Urothelium cell line (cell line): ENCODE measurements around the gene PLEKHF1.
A peak's percentile ranks its signal among the peaks of the same experiment; 100 is the strongest.
"Not testable (repeated sequence)": the region's sequence is repeated elsewhere in the genome, so short reads cannot be mapped to it uniquely, and the experiment has no call there.

Source experiments
- DNase-seq: peaks from one replicate; pipeline ENCODE4 v3.0.0; 2011; ENCODE audit warnings: low spot score, mixed read lengths
- FAIRE-seq: peaks from 2 replicates; lab custom pipeline; 2011; peaks lifted over from hg19 to GRCh38; lab: Jason Lieb, UNC

PLEKHF1 gene, protein sequence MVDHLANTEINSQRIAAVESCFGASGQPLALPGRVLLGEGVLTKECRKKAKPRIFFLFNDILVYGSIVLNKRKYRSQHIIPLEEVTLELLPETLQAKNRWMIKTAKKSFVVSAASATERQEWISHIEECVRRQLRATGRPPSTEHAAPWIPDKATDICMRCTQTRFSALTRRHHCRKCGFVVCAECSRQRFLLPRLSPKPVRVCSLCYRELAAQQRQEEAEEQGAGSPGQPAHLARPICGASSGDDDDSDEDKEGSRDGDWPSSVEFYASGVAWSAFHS

DNA sequence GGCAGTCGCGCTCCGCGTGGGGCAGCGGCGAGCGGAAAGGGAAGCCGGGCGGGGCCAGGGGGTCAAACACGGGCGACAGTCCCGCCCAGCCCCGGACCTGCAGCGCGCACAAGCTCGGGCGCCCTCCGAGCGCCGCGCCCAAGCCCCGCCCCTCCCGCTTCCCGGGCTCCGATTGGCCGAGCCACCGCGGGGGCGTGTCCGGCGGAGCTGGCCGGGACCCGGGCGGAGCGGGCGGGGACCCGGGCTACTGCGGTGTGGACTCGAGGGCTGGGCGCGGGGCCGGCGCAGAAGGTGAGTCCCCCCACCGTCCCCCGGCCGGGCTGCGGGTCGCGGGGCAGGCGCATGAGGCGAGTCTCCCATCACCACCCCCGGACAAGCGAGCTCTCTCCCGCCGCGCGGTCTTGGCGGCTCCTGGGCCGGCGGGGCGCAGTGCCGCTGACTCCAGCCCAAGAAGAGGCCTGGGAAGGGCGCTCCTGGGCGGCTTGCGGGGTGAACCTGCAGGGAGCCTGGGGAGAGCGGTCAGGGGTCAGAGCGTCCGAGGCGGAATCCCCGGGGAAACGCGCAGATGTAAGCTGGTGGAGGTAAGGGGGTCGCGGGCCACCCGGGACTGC, at the start of gene PLEKHF1:
TSS of gene PLEKHF1 (plus strand) at position 247 of the 611 bp plus-strand sequence. CDS start 8,379 bp downstream, outside the sequence.
- peak; percentile 94 for FAIRE-seq
- DNase-seq: peak; percentile 99

DNA sequence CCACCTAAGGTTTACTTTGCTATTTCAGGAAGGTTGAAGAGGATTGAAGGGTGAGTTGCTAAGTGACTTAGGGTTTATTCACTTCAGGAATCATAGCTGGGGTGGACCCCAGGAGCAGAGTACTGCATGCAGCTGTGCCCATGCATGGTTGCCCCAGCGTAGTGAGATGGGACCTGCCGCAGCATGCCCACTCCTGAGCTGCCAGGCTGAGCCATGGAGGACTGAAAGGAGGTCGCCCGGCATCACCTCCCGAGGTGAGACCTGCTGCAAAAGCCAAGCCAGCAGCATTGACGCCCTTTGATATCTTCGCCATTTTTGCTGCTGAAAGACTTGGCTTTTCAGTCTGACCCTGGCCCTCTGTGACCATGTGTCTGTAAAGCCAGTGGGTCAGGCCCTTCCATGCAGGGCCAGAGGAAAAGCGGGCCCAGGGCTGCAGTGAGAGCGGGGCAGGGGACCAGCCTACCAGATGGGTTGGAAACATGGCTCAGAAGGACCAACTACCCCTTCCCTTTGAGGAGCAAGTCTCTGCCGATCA, 49.3 kb upstream of the PLEKHF1 start:
- FAIRE-seq (peak; percentile 55), DNase-seq (no peak)

DNA sequence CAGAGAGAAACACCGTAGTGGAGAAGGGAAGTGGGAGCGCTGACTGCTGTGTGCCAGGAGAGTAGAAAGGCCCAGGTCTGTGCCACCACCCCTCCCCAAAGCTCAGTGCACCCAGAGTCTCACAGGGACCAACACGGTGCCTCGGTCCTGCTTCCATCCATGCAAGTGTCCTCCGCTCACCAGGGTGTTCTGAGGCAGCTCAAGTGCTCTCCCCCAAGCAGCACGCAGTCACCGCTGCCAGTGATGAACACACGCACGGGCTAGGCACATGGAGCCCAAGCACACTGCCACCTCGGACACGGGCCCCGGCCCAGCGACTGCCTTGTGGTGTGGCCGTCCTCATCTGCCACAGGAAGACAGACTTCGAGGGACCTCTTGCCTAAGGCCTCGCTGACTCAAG, 48.7 kb upstream of the PLEKHF1 start:
- FAIRE-seq (peak; percentile 40), DNase-seq (no peak)

DNA sequence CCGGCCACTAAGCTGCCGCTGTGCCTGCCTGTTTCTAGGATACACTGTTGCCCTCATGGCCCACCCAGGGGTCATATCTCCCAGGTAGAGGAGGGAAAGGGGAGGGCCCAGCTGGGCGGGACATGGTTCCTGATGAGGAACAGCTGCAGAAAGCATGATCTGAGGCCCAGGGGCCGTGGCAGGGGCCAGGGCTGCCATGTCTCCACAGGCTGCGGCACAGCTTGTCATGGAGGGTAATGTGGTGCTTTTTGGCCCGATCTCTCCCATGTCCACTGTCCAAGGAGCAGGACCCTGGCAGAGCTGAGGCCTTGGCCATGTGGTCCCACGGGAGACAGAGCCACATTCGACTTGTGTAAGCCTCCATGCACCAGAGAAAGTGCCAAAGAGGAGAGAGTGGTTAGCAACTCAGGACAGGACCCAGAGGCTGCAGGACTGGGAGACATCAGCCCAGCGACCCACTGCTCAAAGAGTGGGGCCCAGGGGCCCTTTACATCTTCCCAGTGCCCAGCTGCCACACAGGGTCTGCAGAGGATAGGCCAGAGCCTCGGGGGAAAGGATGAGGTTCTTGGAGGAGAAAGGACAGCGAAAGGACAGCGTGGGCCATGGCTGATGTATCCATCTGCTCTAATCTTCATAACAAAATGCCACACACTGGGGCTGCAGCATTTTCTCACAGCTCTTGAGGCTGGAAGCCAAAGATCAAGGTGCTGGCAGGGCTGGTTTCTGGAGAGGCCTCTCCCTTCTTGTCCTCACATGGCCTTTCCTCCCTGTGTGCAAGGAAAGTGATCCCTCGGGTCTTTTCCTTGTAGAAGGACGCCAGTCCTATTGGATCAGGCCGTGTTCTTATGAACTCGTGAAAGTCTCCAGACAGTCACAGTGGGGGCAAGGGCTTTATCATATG, 47.6 kb upstream of the PLEKHF1 start:
- DNase-seq: no peak
- FAIRE-seq: no peak

DNA sequence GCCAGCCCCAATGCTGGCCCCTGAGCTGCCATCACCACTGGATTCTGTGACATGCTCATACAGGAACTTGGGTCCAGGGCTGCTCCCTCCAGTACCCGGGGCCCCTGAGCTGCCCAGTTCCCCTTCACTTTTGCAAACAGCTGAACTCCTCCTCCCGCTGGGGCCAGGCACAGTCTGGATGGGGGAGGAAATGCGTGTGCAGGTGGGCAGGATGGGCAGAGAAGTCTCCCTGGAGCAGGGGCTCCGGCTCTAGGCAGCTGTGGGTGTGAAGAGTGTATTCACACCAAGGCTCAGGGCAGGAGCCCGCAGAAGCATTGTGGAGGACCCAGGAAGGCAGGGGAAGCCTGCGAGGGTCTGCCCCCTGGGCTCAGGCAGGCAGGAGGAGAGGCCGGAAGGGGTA, 46.8 kb upstream of the PLEKHF1 start:
- no peak for DNase-seq
- FAIRE-seq: no peak

DNA sequence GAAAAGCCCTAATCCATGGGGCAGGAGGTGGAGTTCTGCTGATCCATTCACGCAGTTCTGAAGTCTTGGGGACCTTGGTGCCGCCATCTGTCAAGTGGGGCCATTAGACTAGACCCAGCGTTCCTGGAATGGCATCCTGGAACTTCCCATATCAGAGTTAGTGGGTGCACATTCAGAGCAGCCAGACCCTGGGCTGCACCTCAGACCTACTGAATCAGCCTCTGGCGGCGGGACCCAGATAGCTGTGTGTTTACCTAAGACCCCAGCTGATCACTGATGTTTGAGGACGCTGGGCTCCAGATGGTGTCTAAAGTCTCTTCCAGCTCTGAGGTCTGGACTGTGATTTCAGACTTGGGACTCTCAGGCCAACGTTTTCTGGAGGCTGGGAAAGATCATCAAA, 46.4 kb upstream of the PLEKHF1 start:
- no peak for FAIRE-seq
- no peak for DNase-seq

DNA sequence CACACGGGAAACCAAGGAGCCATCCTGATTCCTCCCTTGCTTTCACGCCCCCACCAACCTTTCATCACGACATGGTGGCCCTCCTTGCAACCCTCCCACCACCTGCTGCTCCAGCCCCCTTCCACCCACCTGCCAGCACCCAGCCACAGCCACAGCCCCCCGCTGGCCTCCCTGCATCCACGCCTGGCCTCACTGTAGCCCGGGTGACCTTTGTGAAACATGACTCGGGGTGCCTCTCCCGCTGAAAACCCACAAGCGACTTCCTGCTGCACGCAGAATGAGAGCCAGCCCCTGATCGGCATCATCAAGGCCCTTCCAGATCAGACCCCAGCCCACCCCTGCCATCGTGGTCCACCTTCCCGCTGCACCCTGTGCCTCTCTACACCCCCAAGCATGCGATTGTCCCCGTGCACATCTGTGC, 44.3 kb upstream of the PLEKHF1 start:
- no peak for DNase-seq
- FAIRE-seq: peak; percentile 9

DNA sequence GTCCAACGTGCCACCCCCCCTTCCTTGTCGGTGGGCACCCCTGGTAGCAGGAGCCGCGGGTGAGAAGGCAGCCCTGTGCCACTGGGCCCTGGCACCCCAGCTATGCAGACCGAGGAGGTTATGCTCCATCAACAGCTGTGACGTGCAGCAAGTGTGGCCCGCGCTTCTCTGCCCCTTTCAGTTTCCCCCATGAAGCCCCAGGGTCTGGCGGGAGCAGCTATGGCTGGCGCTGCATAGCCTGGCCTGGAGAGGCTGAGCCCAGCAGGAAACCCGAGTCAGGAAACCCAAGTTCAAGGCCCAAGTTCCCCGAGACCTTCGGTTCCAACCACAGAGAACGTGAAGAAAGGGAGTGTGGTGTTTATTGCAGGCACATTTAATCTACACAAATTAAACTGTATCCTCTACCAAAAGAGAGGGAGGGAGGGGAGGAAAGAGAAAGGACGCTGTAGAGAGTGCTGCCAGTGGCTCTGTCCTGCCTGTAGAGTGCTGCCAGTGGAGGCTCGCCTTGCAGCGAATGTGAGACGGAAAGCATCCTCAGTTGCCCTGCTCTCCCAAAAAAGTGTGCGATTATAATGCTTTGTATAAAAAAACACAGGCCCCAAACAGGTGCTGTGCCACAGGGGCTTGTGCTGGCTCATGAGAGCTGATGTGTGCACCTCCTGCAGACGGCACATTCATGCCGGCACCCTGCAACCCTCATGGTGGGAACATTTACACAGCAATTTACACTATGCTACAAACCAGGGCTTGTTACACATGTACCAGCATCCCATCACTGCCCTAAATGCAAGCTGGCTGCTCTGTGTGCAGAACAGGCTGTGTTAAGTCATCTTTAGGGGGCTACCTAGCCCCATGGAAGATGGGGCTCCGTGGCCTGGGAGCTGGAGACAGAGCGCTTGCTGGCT, 42.8 kb upstream of the PLEKHF1 start:
- DNase-seq (peak; percentile 60), FAIRE-seq (peak; percentile 96)

DNA sequence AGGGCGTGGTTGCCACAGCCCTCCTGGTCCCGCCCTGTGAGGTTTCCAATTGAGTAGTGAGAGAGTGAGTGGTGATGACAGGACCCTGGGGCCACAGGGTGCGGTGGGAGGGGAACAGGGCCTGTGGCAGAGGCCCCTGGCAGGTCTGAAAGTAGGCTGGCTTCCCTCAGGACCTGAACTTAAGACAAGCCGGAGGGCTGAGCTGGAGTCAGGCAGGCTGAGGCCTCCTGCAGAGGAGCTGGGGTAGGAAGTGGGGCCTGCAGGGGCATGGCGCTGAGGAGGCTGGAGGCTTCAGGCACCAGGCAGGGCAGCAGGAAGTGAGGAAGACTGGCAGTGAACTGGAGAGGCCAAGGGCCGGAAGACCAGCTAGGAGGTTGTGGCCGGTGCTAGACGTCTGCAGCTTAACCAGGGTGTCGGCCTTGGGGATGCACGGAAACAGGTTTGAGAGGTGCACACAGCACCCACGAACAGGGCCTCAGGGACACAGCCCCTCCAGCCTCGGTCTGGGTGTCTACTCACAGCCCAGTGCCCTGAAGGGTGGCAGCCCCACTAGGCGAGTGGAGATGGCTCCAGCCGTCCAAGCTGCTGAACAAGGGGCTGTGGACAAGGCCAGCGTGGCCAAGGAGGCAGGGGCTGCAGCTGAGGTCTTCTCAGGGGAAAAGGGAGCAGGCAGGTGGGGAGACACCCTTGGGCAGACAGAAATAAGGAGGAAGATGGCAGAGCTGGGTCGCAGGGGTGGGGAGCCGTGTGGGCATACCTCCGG, 41.4 kb upstream of the PLEKHF1 start:
- DNase-seq (no peak), FAIRE-seq (no peak)

DNA sequence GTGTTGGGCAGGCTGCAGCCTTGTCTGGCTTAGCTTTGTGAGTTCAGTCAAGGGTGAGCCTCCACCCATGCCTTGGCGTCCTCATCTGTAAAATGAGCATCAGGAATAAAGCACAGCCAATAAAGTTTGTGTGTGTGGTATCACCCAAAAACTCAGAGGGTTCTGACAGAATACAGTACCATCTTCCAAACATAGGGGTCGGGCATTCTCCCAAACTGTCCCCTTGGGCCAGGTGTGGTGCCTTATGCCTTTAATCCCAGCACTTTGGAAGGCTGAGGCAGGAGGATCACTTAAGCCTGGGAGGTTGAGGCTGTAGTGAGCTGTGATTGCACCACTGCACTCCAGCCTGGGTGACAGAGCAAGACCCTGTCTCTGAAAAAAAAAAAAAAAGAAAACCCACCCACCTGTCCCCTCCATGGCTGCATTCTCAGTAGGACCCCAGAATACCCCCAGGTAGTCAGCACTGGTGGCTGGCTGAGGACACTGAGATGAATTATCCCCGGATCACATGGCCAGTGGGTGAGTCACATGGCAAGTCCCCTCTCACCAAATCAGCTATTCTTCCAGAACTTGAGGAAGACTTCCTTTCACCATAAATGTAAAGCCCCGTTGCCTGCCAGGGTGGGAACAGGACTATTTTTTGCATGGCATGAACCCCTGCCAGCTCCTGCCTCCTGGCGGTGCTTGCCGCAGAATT, 40.6 kb upstream of the PLEKHF1 start:
- DNase-seq (no peak), FAIRE-seq (no peak)

DNA sequence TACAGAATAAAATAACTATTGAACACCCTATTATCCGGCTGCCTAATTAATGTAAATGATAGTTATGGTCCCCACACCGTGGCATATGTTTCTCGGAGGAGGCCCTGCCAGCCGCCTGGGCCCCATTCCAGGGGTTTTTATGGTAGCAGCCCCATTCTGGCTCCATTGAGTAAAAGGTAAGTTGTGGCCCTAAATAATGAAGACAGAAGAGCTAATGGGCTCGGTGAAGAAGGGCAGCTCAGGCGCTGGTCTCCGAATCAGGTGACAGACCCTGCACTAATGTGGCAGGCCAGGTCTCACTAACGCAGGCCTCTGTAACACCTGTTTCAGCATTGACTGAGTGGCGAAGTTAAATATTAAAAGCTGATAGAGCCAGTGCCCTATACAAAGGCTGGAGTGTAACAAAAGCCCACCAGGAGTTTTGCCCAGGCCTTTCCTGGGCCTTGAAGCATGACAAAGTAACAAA, 40.0 kb upstream of the PLEKHF1 start:
- FAIRE-seq (no peak), DNase-seq (no peak)

DNA sequence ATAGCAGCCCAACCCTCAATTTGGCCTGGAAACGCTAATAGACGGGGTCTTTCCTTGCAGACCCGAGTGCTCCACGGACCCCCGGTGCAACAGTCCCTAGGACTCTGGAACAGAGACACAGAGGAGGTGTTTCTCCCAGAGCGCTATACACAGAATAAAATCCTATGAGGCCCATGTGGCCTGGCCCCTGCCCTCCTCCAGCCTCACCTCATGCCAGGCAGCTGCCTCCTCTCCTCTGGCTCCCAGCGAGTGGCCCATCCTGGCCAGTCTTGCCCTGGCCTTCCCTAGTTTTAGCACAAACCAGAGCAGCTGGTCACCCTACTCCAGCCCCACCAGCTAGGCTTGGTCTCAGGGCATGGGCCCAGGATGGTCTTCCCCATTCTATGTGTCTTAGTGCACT, 38.9 kb upstream of the PLEKHF1 start:
- FAIRE-seq: no peak
- DNase-seq: no peak

DNA sequence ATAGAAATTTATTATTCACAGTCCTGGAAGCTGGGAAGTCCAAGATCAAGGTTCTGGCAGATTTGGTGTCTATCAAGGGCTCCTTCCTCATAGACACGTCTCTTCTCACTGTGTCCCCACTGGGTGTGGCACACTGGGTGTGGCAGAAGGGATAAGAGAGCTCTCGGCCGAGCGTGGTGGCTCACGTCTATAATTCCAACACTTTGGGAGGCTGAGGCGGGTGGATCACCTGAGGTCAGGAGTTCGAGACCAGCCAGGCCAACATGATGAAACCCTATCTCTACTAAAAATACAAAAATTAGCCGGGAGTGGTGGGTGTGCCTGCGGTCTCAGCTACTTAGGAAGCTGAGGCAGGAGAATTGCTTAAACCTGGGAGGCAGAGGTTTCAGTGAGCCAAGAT, 38.4 kb upstream of the PLEKHF1 start:
- FAIRE-seq: not testable (repeated sequence)

DNA sequence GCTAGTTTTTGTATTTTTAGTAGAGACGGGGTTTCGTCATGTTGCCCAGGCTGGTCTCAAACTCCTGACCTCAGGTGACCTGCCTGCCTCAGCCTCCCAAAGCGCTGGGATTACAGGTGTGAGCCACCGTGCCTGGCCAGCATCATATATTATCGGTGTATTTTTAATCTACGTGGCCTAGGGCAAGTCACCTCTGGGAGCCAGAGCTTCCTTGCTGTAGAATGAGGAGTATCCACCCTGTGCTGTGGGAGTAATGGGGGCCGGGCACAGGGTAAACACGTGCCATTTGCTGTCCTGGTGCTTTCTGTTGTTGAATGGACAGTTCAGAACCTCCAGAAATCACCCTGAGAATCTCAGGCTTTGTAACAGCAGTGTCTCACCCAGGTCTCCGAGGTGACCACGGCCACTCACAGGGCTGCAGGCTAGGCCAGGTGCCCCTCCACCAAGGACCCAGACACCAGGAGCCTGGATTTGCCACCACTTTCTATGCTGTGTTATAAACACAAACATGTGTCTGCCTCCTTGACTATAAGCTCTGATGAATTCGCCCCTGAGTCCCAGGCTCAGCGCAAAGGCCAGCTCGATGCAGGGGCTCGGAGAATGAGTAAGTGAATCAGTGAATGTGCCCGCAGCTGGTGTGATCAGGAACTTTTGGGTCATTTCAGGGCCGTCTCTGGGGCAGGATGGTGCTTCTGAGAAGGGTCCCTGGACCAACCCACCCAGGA, 36.4 kb upstream of the PLEKHF1 start:
- DNase-seq: no peak
- FAIRE-seq: no peak

More for the DNA sequence above, 38.4 kb upstream of the PLEKHF1 start:
- DNase-seq: not testable (repeated sequence)

DNA sequence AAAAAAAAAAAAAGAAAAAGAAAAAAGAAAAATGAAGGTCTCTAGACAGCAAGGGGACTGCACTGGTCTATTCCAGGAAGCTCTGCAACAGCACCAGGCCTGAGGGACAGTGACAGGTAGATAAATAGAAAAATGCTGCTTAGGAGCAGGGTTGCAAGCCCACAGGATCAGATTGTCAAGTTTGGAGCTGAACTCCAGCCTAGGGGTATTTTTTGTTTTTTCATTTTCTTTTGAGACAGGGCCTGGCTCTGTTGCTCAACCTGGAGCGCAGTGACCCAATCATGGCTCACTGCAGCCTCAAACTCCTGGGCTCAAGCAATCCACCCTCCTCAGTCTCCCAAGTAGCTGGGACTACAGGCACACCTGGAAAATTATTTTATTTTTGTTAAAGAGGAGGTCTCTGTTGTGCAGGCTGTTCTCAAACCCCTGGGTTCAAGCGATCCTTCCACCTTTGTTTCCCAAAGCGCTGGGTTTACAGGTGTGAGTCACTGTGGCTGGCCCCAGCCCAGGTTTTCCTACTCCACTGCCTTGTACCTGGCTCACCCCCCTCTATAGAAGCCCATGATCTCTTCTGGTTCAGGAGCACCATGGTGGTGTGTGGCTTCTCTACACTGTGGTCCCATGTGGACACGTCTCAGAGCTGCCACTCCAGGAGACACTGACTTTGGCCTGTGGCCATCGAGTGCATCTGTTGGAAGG, 35.3 kb upstream of the PLEKHF1 start:
- FAIRE-seq: no peak
- DNase-seq: peak; percentile 10

DNA sequence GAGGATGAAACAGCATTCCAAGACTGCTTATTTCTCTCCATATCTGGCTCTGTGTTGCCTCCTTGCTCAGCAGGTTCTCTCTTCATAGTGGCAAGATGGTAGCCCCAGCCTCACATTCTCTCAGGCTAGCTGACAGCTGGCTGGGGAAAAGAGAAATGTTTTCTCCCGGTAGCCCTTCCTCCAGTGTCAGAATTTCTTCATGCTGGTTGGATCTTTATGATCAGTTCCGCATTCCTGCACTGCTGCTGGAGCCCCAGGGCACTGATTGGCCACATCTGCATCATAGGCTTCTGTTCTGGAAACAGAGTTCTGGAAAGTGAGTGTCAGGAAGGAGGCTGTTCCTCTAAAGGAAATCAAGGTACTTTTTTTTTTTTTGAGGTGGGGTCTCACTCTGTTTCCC, 34.6 kb upstream of the PLEKHF1 start:
- FAIRE-seq (no peak), DNase-seq (peak; percentile 5)

DNA sequence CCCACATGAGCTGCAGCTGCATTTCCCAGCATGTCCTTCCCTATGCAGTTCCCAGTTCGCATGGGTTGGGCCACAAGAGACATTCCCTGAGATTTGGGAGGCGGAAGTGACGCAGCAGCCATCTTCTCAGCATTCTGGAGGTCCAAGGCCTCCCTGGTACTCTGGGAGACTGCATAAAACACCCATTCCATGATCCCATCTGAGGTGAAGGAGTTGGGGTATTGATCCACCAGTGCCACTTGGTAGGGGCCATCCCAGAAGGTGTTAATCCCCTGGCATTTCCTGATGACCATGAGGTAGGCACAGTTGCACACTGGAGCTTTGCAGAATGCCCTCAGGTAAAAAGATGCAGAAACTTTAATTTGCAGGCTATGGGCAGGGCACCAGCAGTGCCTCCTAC, 33.8 kb upstream of the PLEKHF1 start:
- DNase-seq (peak; percentile 4), FAIRE-seq (no peak)

DNA sequence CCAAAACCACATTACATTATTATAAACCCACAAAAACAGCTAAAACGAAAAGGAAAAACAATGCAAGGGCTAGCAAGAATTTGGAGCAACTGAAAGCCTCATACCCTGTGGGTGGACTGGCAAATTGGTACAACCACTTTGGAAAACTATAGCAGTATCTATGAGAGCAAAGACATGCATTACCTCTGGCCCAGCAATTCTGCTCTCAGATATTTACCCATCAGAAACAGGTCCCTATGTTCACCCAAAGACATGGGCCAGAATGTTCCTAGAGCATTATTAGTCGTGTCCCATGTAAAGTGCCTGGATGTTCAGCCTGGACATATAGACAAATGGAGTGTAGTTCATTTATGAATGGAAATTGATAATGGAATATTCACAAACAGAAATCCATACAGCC, 31.3 kb upstream of the PLEKHF1 start:
- FAIRE-seq (no peak), DNase-seq (peak; percentile 2)
